HG03378 (cell line): ENCODE data around the gene SSPN.

Experiments
- ATAC-seq: cut with Tn5 transposase; IDR thresholded peaks from one replicate; pipeline ENCODE4 v1.9.1; 2021; ENCODE audit warnings: mild to moderate bottlenecking, moderate library complexity; ENCODE audit not compliant: unreplicated experiment

SSPN gene

DNA sequence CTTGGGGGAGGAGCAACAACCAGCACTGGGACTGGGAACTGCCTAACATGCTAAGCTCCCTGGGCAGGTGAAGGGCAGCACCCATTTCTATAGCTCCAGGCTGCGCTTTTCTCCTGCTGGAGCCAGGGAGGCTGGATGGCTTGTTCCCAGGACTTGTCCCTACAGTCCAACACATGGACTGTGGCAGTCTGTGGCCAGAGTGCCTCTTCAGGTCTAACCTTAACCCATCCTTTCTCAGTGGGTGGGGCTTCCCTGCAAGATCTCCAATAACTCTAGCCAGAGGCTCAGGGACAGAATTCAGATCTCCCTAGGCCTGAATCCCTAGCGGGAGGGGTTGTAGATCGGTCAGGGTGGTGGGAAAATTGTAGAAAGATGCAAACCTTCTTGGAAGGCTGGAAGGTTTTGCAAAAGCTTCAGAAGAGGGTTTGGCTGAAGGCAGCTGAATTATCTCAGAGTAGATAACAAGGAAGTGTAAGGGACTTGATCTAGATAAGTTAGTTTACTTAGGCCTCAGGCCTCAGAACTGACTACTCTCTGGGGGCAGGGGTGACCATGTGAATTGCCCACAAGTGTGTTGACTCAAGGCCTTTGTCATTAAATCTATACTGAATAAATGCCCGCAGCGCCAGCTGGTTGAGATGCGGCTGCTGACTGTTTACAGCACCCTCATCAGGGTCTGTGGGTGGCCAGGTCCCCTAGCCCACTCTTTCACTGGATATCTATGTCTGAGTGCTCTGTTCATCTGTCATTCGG is 60.7 kb downstream of the SSPN start:
- no peak for ATAC-seq

DNA sequence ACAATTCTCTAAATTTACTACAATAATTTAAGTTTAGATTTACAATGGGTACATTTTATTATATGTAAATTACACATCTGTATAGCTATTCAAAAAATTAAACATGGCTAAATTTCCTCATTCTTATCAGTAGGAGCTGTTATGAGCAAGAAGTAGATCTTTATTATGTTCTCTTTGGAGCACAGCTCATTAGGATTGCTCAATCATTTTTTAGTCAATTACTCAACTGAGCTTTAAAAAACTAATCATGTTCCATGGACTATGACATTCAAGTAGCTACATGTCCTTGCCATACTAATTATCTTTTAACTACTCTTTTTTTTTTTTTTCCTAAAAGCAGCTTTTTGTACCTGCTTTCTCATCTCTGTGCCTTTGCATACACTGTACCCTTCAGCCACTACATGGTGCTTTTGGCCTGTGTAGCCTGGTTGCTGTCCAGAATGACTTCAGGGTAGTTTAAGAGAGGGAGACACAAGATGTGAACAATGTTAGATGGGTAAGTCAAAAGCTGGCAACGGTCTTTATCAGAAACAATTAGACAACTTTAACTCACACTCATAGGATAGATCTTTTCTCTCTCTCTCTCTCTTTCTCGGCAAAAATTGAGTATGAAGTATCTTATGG is 69.0 kb downstream of the SSPN start:
- no peak for ATAC-seq

DNA sequence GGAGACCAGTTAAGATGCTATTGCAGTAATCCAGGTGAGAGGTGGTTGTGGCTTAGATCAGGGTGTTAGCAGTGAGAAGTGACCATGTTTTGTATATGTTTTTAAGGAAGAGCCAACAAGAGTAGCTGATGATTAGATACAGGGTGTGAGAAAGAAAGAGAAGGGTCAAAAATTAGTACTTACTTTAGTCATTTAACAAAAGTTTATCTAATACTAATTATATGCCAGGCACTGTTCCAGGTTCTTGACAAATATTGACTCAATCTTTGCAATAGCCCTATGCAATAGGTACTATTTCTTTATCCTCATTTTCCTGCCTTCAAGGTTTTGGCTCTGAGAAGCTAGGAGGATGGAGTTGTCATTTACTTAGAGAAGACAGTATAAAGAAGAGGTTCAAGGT is 70.2 kb downstream of the SSPN start:
- no peak for ATAC-seq

DNA sequence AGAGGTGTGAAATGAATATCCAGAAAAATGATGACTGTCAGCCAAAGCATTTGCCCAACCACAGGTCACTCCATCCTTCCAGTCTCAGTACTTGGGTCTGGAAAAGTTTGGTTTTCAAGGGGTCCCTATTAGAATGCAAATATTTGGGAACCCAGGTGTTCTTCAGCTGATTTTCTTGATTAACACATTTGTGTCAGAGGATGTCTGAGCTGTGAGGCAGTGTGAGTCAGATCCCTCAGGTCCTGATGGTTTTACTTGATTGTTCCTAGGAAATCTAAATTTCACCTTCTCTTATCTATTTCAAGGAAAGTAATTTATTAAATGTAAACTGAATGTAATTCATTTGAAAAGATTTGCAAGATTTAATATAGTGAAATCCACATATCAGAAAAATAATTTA is 71.5 kb downstream of the SSPN start:
- no peak for ATAC-seq

DNA sequence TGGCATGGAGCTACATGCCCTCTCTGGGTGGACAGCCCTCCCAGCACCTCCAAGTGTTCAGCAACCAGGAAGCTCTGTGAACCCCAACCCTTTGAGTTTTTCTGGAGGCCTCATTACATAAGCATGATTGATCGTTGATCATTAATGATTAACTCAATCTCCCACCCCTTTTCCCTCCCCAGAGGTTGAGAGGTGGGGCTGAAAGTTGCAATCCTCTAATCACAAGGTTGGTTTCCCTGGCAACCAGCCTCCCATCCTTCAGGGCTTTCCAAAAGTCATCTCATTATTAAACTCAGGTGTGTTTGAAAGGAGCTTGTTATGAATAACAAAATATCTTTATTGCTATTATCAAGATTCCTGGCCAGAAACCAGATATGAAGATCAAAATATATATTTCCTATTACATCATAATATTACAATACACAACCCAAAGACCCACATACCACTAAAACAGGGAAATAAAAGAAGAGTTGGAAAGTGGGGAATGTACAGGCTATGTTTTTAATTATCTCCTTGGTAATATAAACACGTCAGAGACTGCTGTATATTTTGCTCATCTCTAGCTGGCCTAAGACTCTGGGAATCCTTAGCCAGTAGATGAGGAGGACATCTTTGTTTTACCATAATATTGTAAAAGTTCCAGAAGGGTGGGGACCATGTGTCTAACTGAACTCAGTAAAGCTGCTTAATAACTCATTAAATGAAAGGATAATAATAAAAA is 73.6 kb downstream of the SSPN start:
- ATAC-seq: no peak

DNA sequence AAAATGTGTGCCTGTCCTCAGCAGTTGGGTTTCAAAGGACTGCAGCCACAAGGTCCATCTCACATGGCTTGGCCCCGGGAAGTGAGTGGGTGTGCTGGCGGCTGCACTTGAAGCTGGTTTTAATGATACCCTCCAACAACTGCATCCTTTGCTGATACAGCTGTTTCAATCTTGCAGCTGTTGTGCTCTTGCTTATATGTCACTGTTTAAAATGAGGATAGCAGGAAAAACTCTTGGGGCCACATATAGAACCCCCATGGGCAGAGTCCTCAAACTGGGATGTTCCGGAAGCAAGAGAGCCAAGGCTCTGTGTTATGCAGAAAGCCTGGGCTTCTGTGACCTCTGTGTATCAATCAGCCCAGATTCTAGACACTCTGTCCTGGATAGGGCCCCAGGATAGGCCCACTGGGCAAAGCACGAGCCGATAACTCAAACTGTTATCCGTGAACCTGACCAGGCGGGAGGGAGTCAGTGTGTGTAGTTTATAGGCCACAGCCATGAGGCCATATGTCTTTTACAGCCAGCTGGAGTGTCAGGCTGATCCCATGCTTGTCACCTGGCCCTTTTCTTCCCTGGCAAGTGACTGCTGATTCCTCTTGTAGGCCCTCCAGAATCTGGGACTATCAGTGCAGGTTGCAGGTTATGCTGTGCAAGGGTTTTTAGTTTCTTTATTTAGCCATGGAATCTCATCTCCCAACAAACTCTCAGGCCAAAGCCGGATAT is 74.3 kb downstream of the SSPN start:
- ATAC-seq: no peak

DNA sequence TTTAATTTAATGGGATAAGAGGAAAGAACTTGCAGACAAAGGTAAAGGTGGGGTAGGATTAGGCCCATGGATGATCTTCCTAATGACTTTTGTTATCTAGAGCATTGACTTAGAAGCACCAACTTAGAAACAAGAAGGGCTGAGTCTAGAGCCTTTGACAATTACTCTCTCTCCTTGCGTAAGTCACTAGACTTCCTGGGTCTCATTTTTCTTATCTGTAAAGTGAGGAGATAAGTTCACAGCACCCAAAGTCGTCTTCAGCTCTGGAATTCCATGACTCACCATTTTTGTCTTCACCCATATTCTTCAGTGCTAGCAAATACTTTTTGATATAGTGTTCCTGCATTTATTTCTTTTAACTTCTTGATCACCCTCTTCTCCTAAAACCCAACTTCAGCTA is 75.7 kb downstream of the SSPN start:
- no peak for ATAC-seq

DNA sequence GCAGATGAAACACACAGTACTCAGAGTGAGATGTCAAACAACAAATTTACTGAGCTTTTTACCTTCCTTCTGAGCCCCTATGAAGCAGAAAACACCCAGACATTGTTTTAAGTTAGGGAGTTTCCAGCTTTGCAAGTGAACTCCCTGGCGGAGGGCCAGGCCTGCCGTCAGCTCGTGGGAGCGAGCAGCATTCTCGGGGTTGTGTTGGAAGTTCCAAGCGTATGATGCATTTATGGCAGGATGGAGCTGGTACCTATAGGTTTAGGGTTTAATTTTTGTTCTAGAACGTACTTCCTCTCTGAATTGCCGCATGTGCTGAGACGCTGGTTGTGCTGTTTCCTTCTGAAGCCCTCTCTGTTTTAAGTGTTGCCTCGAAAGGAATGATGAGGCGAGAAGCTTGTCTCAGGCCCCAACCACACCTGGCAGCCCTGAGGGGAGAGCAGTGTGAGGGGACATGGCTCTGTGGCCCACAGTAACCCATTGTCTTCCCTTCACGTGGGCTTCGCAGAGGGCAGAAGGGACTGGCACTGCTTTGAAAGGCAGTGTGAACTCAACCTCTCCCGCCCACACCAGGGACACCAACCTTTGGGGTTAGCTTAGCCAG is 76.6 kb downstream of the SSPN start:
- ATAC-seq: no peak

DNA sequence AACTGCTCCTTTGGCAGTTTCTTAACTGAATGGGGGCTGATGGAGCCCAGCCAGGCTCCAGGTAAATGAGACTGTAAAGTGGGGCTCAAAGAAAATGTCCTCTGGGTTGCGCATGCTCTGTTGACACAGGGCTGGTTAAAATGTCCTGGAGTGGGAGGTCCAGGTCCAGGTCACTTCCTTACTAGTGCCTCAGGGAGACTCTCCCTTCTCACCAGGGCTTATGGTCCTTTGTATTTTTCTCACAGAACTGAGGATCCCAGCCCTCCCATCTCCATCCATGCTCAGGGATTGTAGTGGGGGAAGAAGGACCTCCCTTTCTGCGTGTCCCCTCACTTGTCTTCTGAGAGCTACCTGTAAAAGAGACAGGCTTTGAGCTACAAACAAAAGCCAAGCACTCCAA is 77.5 kb downstream of the SSPN start:
- ATAC-seq: no peak

DNA sequence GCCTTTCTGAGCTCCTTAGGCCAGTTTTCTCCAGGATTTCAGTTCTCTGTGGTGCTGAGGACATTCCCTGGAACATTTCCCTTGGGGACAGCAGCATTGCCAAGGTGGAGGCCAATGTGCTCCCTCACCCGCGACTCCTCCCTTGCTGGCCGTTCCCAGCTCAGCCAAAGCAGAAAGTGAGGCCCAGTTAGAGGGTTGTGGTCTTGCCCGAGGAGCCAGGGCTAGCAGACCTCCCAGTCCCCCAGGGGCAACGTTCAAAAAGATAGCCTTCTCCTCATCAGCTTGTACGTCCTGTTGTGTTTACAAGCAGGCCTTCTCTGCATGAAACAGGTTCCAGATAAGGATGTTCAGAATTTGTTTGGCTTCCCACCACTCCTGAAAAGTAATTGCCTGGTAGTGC is 78.4 kb downstream of the SSPN start:
- ATAC-seq: no peak

DNA sequence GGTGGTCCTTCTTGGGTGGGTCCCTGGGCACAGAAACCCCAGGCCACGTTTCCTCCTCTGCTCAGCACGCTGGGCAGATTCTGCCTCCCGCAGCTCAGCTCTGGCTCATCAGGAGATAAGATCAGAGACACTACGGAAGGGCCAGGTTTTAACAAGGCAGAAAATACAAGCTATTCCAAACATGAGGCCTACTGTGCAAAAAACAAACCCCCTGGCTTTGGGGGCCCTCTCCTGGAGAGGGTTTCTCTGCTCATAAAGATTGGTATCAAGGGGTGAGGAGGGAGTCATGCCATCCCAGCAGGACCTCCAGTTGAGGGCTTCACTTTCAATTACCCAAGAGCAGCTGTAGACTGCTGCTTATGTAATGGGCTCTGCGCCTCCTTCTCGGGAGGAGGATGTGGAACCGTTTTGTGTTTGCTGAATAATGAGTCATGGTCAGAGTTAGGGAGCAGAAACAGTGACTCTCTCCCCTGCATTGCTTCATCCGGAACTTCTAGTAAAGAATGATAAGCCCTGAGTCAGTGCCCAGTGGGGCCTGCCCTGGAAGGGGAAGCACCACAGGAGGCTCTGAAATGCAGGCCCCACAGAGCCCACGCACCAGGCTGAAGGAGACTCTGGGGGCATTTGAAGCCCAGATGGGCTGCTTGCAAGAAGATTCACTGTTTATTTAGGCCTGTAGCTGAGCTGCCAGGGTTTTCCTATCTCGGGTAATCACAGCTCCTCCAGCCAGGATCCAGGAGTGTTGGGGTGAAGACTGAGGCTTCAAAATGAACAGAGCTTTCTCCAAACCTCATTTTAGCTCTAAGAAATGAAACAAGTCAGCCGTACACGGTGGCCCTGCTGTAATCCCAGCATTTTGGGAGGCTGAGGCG is 79.3 kb downstream of the SSPN start:
- peak; percentile 97 for ATAC-seq

DNA sequence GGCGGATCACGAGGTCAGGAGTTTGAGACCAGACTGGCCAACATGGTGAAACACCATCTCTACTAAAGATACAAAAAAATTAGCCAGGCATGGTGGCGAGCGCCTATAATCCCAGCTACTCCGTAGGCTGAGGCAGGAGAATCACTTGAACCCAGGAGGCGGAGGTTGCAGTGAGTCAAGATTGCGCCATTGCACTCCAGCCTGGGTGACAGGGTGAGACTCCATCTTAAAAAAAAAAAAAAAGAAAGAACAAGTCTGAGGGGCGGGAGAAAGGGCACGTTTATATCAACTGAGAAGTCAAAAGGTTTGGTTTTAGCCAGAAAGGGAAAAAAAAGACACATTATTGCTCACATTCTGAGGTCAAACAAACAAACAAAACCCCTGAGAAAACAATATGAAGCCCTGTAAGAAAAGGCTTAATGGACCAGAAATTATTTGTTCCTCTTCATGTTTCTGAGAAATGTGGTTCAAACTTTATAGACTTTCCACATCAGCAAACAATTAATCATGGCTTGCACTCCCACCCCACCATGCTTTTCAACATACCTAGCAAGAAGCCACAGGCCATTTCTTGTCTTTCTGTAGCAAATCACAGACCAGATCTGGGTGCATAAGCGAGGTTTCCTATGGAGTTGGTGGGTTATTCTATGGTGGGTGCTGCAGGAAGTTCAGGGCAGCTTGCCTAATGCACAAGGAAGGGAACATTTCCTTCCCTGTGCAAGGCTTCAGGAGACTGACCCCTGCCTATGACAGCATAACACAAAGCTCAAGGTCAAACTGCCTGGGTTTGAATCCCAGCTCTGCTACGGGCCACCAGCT is 80.1 kb downstream of the SSPN start:
- ATAC-seq: no peak

DNA sequence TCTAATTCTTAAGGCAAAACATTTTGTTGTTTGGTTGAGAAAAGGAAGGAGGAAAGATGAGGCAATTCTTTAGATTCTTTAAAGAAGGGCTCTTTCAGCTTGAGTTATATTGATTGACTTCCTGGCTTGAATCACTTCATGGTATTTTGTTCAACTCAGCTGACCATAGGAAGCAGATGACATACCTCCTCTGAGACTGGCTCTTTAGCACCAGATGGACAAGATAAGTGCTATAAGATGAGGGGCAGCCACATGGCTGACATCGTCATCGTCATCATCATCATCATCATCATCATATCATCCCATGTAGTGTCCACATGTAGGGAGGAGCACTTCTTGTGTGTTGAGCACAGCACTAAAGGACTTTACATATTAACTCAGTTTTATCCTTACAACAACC is 81.3 kb downstream of the SSPN start:
- ATAC-seq: no peak

DNA sequence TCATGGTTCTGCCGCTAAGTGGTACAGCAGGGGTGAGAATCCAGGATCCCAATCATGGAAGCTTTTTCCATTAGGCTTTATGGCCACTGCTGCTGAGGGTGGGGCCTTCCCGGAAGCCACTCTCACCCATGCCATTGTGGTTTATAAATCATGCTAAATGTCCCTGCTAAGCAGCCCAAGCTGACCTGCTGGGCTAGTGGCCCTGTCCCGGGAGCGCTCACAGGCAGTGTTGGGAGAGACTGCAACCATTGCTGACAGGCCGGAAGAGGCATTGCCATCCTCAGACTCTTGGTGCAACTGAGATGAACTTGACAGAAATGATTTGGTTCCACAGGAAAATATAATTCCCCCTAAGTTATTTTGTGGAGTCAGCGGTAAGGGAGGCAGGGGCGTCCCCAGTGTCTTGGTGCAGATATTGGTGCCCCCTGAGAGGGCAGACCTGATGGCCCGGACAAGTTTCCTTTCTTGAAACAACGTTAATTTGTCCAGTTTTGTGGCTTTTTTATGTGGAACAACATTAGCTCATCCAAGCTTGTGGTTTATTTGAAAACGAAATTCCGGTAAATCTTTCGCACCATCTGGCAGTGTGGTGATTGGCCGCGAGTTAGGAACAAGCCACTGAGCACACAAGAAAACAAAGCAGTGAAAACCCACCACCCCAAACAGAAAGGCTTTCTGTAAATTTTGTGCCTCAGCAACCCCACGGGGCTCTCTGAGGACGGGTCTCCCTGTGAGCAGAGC is 82.3 kb downstream of the SSPN start:
- no peak for ATAC-seq

DNA sequence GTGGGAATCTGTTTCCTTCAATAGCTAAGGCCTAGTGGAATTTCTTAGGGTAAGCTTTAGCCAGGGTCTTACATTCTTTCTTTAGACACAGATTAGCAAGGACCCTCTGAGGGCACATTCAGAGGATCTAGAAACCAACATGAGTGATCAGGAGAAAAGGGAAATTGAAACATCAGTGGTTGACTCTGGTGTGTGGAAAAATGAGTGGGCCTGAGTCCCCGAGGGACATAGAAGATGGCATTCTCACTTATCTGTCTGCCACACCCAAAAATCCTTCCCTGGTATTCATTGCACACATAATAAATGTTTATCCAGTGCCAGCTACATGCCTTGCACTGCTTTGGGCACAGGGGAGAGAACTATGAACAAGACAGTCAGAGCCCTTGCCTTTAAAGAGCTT is 82.9 kb downstream of the SSPN start:
- ATAC-seq: no peak

DNA sequence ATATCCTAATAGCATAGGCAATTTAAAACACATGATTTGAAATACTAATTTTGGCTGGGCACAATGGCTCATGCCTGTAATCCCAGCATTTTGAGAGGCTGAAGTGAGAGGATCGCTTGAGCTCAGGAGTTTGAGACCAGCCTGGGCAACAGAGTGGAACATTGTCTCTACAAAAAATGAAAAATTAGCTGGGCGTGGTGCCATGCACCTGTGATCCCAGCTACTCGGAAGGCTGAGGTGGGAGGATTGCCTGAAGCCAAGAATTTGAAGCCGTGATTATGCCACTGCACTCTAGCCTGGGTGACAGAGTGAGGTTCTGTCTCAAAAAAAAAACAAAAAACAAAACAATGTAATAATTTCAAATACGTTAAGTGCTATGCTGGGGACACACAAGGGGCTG is 83.3 kb downstream of the SSPN start:
- ATAC-seq: no peak

DNA sequence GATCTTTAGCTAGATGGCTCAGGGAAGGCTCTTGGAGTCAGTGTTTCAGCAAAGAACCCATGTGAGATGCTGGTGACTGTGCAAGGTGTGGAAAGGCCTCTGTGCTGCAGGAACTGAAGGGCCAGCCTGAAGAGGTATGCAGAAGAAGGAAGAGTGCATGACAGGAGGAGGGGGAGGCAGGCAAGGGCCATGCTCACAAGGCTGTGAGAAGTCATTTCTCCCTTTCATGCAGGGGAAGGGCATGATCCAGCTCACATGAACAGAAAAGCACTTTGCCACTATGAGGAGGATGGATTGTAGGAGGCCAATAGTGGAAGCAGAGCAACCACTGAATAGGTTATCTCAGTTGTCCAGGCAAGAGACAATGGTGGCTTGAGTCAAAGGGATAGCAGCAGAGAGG is 83.7 kb downstream of the SSPN start:
- ATAC-seq: no peak

DNA sequence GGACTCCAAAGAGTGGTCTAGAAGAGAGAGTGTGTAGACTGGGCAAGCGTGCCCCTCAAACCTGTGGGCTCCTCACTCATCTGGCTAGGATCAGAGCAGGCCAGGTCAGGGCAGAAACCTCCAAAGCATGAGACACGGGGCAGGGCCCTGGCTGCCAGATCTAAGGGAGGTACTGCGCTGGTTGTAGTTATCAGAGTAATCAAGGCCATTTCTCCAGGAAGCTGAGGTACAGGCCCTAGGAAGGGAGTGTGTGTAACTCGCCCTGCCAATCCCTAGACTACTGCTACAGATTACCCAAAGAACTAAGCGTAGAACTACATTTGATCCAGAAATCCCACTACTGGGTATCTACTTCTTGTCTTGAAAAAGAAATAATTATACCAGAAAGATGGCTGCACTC is 84.5 kb downstream of the SSPN start:
- no peak for ATAC-seq

DNA sequence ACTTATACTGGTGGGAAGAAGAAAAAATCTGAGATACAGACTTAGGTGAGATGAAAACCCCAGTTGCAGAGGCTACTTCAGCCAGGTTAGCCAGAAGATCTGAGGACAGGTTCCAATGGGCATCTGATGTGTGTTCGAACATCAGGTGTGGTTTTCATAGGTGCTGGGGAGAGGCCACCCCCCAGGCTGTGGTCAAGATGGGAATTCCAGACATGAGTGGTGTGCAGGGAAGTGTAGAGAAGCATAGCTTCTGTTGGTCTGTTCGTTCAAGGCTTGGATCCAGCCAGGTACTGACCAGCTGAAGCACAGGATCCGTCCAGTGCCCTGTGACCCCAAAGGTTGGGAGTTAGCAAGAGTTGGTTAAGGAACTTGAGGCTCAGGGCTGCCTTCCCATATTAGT is 85.5 kb downstream of the SSPN start:
- ATAC-seq: no peak
